GM12875 (cell line): Measurements from ENCODE around the gene LSS.
"Not testable (repeated sequence)": the region's sequence is repeated elsewhere in the genome, so short reads cannot be mapped to it uniquely, and the experiment has no call there.

Source experiments
- H3K4me3 ChIP-seq: one replicate; pipeline ENCODE4 v1.5.1; 2011; ENCODE audit warnings: low read depth, low read length, control low read depth
- TF ChIP-seq, protein P1 (sequence below): IDR thresholded peaks from 2 replicates; pipeline ENCODE4 v1.5.1; 2011; ENCODE audit warnings: low read depth, mild to moderate bottlenecking, control low read depth, inconsistent platforms, low read length, moderate library complexity, borderline replicate concordance; ENCODE audit not compliant: insufficient read depth

Gene LSS

GRCh38 chr21:46234436-46234950 lies 5.9 kb upstream of the LSS start:
- H3K4me3 ChIP-seq = no peak overlapping the region
- TF ChIP-seq, protein P1, sequence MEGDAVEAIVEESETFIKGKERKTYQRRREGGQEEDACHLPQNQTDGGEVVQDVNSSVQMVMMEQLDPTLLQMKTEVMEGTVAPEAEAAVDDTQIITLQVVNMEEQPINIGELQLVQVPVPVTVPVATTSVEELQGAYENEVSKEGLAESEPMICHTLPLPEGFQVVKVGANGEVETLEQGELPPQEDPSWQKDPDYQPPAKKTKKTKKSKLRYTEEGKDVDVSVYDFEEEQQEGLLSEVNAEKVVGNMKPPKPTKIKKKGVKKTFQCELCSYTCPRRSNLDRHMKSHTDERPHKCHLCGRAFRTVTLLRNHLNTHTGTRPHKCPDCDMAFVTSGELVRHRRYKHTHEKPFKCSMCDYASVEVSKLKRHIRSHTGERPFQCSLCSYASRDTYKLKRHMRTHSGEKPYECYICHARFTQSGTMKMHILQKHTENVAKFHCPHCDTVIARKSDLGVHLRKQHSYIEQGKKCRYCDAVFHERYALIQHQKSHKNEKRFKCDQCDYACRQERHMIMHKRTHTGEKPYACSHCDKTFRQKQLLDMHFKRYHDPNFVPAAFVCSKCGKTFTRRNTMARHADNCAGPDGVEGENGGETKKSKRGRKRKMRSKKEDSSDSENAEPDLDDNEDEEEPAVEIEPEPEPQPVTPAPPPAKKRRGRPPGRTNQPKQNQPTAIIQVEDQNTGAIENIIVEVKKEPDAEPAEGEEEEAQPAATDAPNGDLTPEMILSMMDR = no peak

DNA sequence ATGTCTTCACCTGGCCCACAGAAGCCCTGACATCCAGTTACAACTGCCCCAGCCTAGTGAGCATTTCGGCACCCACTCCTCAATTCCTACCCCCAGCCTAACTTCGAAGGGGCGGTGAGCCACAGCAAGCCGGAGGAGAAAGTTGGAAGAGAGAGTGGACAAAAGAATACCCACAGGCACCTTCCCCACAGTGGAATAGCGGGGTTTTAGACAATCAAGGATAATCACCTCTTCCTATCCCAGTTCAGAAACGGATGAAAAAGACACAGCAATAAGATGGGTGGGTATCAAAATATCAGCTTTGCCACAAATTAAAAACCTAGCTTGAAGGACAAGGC lies 1.3 kb upstream of the LSS start:
- H3K4me3 ChIP-seq = peak overlapping the region; percentile 87
- TF ChIP-seq, protein P1 = no peak

DNA sequence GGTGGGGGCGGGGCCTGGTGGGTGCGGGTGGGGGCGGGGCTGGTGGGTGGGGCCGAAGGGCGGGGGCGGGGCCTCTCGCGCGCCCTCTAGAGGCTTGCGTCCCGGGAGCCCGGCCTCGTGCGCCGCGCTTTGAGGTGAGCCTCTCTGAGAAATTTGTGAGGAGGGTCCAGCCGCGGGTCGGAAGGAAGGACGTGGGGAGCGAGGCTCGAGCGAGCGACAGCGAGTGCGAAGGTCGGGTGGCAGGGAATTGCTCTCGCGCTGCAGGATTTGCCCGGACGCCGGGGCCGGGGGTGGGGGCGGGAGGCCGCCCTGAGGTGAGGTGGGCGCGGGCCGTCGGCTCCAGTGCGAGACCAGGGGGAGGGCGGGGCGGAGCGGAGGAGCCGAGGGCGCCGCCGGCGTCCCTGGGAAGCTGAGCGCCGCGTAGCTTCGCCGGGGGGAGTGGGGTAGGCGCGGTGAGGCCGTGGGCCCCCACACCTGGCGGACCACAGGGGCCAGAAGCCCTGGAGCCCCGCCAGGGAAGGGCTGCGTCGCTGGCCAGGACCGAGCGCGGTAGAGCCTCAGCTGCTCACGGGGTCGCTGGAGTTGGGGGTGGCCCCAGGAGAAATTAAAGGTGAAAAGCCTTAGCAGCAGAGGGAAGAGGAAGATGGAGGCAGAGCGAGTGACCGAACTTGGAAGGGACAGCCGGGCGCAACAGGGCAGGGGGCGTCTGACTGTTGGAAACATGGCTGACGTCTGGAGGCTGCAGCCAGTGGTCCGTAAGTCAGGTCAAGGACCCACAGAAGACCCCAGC lies 754 bp upstream of the LSS start:
- TF ChIP-seq, protein P1 = peak; percentile 70
- H3K4me3 ChIP-seq = peak overlapping the region; percentile 87

DNA sequence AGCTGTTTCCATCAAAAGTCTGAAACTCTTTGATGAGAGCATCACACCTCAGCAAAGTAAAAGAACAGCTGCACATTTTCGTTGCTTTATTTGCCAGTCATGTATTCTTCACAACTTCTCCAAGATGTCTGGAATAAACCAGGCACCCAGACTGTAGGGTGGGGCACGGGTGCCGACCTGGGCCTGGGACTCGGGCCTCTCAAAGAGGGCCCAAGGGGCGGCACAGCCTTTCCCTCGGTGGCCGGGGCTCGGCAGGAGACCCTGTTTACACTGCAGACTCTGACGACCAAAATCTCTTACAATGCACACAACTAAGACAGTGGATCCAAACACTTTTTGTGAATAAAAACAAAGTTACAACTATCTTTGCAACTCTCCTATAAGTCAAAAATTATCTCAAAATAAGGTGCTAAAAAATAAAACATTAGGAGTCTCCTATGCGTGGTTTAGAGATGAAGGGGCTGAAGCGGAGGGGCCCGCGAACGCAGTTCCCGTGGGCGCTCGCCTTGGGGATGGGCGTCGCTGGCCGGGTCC lies 696 bp downstream of the LSS start:
- TF ChIP-seq, protein P1 = no peak

GRCh38 chr21:46226920-46227599 lies 1.5 kb downstream of the LSS start:
- peak overlapping the region; percentile 88 for H3K4me3 ChIP-seq
- TF ChIP-seq, protein P1 = no peak

More for the DNA sequence above, 696 bp downstream of the LSS start:
- H3K4me3 ChIP-seq = peak overlapping the region; percentile 88

DNA sequence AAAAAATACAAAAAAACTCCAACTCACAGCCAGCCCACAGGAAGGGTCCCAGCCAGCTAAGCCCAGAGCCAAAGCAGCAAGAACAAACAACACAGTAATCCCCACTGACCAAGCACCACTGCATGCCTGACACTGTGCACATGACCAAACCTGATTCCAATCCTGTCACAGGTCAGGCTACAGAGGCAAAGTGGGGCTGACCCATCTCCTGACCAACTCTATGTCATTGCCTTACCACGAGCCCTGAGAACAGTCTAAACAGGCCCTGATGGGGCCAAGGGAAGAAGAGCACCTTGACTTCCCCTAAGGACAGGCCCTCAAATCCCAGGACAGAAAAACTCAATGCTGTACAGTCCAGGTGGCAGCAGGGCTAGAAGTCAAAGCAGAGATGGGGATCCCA lies 2.4 kb downstream of the LSS start:
- no peak overlapping the region for H3K4me3 ChIP-seq
- TF ChIP-seq, protein P1 = no peak

DNA sequence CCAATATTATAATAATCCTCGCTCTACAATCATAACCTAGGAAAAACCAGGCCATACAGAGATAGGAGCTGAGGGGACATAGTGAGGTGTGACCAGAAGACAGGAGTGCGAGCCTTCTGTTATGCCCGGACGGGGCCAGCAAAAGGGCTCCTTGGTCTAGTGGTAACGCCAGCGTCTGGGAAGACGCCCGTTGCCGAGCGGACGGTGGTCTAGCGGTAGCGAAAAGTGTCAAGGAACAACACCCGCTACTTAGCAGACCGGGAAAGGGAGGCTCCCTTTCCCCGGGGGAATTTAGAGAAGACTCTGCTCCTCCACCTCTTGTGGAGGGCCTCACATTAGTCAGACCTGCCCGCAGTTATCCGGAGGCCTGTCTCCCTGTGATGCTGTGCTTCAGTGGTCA lies 4.9 kb downstream of the LSS start:
- not testable (repeated sequence) for H3K4me3 ChIP-seq
